Activated naive CD4-positive, alpha-beta T cell treated with Interleukin-2 at 50 U/mL for 16 hours (primary cell): Measurements from ENCODE around the gene MAML2.

Experiments used
- DNase-seq: peaks from one replicate; pipeline ENCODE4 v3.0.0-alpha.2; 2020

Gene MAML2

DNA sequence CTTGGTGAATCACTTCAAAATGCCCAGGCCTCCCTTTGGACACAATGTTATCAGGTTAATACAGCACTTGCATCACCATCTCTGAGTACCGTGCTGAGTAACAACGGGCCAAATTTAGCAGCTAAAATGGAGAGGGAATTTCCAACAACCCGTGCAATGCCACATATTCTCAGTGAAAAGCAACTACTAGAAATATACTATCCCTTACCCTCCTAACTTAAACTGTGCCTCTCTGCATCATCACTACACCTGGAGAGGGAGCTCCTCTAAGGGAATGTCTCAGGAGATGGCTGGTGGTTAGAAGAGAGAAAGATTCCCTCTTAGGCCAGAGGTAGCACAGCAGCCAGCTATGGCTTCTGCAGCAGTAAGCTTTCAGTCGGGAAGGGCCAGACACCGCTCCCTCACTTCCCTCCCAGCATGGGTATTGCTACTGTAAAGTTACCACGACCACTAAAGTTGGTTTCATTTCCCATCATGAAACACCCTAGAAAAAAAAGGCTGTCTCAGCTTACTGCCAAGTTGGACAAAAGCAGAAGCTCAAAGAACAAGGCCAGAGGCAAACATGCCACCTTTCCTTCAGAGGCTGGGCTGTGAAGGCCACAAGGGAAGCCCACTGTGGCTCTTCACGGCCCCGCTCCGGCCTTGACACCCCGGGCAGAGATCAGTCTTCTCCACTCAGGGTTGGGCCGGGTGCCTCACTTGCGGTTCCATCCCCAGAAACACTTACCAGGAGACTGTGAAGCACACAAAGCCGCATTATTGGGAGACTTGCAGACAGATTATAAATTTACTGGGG lies 3.9 kb downstream of the MAML2 start:
- peak; percentile 42 for DNase-seq

DNA sequence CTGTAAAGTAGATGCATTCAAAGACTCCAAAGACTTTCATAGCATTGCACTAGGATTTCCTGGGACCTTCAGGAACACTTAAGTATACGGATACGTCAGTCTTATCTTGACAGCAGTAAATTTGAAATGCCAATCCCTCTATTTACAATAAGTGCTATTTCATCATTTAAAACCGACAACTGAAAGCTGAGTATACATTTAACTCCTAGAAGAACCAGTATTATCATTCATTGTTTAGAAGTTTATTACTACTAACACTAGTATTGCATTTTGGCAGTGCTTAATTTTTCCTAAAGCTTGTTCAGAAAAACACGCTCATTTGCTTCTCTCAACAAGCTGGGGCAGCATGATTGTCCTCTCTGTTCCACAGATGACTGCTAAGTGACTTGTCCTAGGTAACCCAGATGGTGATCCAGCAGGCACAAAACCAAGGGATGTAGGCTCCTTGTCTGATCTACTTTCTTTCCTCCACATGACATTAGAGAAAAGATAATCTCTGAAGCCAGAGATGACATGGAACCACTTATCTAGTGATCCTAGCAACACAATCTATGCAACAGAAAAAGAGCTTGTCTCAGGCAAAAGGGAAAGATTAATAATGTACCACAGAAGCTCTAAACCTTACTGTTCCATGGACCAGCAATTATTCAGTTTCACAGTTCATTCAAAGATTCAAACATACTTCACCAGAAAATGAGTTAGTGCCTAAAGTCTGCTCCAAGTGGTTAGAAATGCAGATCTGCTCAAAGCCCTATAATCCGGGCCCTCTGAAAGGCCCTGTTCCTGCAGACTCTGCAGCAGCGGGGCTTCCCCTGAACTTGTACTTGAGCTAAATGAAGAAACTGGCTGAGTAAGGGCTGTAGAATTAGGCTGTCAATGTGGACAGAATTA lies 5.2 kb downstream of the MAML2 start:
- DNase-seq: peak; percentile 45

DNA sequence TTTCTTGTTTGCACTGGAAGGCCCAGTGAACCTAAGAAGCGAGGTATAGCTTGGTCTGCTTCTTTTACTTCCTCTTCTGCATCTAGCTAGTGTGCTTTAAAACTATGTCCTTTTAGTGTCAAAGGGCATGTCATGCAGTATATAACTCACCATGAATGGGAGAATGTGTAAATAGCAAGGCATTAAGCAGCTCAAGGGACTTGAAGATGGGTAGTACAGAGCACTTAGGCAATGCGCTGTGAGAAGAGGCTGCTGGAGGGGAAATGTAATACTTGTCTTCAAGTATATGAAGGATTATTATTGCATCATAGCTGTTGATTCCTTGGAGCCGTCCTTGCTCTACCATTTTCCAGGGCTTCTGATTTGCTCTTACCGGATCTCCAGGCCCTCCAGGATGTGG lies 7.6 kb downstream of the MAML2 start:
- DNase-seq: no peak

DNA sequence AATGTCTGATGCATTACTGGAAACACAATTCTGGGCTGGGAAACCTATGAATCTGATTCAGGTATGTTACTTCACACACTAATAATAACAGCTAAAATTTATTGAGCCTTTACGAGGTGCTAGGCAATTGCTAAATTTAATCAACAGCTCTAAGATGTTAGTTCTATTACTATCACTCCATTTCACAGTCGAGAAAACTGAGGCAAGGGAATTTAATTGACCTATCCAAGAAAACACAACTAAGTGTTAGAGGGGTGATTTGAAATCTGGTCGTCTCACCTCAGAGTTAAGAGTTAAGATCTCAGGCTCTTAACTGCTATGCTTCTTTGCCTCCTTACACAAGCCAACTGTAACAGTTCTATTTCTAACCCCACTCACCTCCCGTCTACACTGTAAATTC lies 8.8 kb downstream of the MAML2 start:
- no peak for DNase-seq

DNA sequence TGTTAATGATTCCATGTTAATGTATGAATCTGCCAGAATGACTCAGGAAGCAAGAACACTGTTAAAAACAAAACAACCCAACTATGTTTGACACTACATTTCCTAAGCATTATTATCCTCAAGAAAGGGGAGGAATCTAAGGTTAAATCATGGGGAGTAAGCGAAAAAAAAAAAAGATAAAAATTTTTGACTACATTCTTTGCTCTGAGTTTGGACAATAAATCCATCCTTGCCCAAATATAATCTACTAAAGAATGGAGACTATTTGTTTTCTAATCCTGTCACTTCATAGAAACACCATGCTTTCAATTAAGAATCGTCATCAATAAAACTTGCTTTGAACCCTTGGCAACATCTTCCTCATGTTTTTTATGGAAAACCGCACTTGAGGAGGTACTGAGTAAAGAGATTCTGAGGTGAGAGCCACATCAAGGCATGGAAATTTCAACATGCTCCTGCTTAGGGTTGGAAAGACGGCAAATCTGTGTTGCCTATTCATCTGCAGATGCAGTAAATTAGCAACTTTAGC lies 9.7 kb downstream of the MAML2 start:
- DNase-seq: no peak

DNA sequence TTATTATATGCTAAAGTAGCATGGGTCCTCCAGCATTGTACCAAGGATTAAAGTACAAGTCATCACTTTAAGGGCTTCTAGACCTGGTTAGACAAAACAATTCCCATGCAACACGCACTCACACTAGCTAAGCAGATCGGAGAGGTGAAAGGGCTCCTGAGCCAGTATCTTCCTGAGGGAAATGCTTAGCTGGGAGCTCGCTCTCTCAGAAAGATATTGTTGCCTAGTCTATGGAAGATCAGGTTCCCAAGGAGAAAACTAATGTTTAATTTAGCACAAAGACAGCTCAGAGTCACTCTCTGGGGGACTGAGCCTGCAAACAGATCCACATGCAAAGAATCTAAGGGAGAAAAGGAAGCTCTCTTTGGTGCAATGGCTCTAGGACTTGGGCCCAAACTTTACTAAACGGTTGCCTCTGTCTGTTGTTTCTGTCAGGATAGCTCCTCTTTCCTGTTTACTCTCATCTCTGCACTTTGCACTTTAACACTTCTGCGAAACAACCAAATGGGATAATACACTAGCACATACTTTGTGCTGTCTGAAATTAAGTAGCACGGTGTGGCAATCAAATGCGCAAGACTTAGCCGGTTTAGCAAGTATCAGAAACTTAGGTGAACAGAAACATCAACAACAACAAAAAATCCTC lies 10.7 kb downstream of the MAML2 start:
- DNase-seq: no peak

DNA sequence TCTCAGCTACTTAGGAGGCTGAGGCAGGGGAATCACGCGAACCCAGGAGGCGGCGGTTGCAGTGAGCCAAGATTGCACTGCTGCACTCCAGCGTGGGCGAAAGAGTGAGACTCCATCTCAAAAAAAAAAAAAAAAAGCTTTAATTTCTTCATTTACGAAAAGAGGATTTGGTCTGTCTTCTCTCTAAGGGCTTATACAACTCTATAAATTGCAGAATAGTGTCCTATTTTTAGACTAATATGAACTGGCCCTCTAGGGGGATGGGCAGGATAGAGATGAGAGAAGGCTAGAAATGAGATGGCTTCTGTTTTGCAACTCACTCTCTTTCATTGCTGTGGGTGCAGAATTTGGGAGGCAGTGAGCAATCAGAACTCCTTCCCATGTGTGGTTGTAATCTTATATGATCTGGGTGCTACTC lies 11.3 kb downstream of the MAML2 start:
- DNase-seq: no peak

DNA sequence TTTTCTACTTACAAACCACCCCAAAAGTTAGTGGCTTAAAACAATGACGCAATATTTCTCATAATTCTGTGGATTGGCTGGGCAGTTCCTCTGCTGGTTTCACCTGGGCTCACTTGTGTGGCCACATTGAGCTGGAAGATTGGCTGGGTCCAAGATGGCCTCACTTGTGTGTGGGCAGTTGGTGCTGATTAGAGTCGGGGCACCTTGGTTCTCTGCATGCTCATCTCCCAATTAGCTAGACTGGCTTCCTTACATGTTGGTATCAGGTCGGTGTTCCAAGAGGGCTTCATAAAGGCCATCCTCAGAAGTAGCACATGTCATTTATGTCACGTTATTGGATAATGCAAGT lies 12.5 kb downstream of the MAML2 start:
- no peak for DNase-seq

DNA sequence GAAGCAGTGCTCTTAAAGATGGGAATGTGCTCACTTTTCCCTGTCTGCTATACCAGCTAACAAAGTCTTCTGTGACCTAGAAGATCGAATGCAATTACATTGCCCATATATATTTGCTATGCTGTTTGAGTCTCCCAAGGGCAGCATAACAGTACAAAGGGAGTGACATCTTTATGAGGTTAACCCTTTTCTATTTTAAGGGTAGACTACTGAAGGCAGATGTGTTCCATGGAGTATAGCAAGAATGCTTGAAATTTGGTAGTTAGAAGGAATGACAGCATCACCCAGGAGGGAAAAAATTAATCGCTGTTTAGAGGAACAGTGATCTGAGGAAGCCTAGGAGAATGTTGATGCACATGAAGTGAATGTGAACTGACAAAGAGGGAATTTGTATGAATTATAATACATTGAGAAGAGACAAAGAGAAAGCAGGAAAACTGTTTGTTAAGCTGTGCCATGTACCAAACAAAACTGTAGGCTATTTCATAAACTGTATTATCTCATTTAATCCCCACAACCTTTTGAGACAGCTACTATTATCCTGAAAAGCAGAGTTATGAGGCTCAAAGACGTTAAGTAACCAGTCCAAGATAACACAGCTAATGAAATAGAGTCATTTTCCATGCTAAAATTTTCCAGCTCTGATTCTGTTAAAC lies 13.0 kb downstream of the MAML2 start:
- no peak for DNase-seq

DNA sequence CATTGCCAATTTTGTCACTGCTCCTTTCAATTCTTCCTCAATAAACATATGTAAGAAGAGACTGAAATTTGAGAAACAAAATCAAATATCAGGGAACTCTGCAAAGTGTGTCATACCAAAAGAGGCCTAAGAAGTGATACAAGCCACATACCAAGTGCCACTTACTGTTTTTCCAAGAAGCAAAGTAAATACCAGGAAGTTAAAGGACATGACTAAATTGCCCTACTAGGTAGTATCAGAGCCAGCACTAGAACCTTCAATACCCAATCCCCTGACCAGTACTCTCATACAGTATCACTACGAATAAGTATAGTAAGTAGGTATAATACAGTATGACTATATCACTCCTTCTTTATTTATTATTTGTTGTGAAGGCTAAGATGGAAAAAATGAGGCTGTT lies 13.6 kb downstream of the MAML2 start:
- DNase-seq: no peak

DNA sequence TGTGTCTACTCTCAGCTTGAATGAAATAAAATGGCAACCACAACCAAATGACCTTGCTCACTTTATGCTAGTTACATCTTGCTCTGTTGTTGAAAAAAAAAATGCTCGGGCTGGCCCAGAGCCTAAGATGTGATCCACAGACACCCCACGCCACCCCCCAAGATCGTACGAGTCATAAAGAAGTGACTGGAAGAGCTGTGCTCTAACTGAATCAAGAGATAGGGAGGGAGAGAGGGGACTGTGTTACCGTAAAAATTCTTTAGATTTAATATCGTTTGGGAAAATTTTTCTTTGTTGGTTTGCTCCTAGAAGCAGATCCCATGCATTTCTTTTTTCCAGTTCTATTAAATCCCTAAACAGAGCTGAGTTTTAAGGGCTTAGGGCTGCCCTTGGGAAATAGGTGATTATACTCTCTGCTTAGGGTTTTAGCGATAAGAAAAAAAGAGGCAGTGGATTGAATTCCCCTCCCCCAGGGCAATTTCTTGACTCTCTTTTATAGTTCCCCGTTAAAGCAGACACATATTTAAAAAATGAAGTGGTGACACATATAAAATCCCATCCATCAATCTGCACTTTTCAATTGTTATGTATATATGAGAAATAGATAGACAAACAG lies 14.5 kb downstream of the MAML2 start:
- no peak for DNase-seq

DNA sequence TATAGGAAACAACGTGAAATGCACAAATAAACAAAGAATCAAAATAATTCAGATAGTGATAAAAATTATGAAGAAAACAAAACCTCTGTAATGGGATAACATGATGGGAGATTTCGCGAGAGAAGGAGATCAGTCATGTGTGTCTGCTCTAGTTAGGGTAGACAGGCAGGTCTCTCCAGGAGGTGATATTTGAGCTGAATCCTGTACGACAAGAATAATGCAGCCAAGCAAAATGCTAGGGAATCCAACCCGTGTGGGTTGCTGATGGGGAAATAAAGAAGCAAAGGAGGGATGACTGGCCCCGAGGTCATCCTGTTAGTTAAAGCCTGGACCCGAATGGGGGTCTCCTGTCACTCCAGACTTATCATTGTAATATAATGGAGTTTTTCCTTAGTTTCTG lies 16.0 kb downstream of the MAML2 start:
- no peak for DNase-seq

DNA sequence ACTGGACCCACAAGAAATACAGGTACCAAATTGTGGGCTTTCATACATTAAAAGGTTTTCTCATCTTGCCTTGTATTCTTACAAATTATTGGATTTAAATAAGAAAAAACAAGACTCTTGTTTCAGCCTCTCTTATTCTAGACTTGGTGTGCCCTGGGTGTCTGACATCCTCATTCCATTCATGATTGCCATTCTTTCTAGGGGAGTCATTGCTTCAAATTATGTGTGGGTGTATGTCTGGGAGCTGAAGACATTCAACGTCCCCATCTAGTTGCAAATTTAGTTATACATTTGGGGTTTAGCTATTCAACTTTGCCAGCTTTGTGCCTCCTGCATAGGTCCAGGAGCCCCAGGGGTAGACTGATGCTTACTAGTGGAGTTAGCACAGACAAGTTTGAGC lies 18.1 kb downstream of the MAML2 start:
- no peak for DNase-seq

DNA sequence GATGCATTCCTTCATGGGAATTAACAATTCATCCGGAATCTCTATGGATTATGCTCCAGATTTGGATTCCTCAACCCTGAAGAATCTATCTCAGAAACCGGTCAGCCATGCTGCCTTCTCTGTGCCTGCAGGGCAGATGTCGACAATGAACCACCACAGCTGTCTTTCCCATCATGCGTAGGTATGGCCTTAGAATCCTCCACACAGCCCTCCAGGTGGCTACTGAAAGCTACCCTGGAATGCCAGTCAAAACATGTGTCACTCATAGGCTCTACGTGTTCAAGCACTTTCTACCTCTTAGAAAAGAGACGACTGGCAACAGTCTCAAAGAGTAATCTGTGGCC lies 19.4 kb downstream of the MAML2 start:
- no peak for DNase-seq

DNA sequence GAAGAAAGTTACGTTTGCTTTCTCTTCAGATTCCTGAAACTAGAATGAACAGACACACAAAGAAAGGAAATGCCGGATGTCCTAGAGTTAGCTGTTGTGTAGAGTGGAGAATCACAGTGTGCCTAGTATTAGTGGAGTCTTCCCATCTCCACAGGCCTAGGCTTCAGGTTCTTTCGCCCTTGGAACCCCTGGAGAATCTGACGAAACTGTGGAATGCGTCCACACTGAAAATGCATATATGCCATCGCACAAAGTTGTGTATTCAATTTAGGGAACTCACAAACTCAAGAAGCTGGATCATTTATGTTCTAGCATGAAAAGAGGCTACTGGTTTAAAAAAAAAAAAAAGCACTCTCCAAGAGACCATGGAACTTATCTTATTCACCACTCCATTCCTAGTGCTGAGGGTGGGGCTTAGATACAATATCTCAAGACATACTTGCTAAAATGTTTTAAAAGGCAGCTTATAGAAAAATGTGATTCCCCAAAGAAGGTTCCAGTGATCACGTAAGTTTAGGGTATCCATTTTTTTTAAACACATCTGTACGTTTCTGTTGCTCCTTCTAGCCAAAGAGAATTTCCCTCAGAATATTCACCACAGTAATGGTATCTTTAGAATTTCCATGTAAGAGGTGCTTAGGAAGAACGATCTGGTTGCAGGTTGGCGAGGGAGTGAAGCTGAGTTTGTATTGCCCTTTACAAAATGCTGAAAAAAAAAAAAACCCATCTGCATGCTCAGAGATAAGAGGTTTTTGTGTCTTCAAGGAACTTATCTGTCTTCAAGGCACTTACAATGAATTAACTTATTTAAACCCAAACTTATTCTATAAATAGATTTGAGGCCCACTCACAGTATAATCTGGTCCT lies 20.0 kb downstream of the MAML2 start:
- no peak for DNase-seq

DNA sequence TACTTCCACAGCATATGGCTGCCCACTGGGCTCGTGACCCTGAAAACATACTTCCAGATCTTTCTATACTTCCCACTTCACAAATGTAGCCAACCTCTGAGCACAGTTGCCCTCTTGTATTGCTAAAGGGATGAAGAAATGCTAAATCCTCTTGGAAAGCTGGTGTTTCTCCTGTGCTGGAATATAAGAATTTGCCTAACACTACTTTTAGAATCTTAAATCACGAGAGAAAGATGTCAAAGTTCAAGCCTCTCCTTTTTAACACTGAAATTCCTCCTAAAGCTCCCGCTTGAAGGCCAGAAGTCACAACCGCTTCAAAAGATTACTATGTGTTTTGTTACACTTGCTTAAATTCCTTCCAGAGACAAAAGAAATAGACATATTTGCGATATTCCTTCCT lies 21.9 kb downstream of the MAML2 start:
- DNase-seq: no peak

DNA sequence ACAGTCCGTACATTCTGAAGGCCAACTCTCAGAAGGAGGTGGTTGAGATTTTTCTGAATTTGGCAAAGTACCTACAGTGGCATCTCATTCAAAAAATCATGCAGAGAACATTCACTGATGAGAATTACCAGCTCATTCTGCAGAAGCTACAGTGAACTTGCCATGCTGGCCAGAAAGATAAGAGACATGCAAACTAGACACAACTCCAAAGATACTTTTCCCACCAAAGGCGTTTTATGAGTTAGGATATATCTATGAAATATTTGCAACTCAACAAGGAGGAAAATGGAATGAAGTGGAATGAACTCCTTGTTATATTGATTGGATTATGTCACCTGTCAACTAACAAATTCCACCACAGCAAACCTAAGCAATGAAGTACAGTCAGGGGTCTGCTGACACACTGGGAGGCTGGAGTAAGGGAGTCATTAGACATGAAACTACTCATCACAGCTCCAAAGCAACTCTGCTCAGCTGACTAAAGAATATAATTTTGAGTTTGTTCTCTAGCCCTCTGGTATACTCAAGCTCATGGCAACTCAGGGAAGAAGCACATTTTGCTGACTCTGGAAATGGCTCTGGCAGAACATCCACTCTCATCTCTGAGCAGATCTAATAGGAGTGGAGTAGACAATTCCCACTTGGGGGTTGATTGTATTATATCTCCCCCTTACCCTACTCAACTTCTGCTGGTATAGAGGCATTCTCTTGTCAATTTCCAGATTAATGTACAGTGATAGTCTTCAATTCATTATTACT lies 22.9 kb downstream of the MAML2 start:
- DNase-seq: no peak

DNA sequence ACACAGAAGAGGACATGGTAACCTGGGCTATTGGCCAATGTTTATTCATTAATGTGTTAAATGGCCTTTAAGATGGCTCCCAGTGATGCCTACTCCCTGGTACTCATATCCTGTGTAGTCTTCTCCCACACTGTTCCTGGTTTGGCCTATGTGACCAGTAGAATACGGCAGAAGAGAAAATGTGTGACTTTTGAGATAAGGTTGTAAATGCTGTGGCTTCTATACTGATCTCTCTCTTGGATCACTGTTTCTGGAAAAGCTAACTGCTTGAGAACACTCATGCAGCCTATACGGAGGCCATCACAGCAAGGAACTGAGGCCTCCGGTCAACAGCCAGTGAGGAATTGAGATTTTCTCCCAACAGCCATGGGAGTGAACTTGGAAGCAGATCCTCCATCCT lies 24.1 kb downstream of the MAML2 start:
- no peak for DNase-seq

DNA sequence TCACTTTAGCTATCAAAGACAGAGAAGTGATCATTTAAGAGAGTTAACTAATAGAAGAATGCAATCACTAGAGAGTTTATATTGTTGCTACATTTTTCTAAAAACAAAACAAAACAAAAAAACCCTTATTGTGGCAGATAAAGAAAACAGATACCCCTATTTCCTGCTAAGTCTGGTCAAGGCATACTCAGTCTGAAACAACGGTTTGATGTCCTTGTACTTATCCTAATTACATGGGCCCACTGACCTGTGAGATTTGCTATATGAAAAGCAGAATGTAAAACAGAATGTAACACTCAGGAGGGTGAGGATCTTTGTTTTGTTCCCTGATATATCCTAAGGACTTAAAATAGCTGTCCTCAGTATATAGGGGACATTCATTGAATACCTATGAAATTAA lies 24.6 kb downstream of the MAML2 start:
- DNase-seq: no peak

DNA sequence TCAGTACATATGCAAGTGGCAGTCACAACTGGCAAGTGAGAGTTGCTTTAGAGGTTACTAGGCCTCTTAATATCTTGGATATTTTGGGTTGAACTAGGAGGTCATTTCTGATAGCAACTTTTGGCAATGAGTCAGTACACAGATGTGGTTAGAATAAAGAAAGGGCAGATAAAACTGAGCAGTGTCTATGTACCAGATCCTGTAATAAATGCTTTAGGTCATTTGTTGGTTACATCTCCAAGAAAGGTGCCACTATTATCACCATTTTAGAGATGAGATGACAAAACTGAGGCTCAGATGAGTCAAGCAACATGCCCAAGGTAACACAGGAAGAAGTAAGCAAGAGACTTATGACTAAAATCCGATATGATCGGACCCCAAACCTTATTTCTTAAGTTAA lies 25.0 kb downstream of the MAML2 start:
- no peak for DNase-seq

DNA sequence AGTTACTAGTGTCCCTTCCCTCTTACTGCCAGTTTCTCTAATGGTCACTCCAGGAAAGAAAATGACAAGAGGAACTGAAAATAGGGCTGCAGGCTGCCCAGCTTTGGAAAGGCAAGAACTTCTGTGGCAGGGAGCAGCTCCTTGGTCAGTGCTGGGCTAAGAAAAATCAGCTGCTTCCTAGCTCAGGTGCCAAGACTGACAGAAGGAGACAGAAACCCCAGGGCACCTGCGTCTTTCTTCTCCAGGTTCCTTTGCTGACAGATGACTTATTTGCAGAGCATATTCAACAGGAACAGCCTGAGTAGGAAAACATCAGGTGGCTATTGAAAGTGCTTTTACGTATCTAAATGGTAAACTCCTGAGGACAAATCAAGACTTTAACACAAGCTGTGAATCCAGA lies 25.4 kb downstream of the MAML2 start:
- no peak for DNase-seq
